GM23248 (cell line): ENCODE data around the gene CRACR2A. TPM values are rescaled to one million over a fixed set of nuclear protein-coding genes. Genes with fewer than 3 reads are reported as not detected.

ENCODE experiments used
- DNase-seq: peaks from one replicate; pipeline ENCODE4 v3.0.0-alpha.2; 2015
- H2AFZ ChIP-seq: fragments of 200-600 bp; sonication (generic); 2 replicates; pipeline ENCODE4 v1.6.1; 2016; ENCODE audit warnings: antibody characterized with exemption
- H3F3A ChIP-seq: fragments of 200-600 bp; sonication (generic); 2 replicates; pipeline ENCODE4 v1.6.1; 2016; ENCODE audit warnings: mild to moderate bottlenecking, antibody characterized with exemption, mixed run types; ENCODE audit not compliant: insufficient read depth
- H3K27ac ChIP-seq: fragments of 200-600 bp; sonication (generic); 2 replicates; pipeline ENCODE4 v1.5.1; 2016; ENCODE audit warnings: mild to moderate bottlenecking
- H3K27me3 ChIP-seq: fragments of 200-600 bp; sonication (generic); replicated peaks from 2 replicates; pipeline ENCODE4 v1.6.1; 2016; ENCODE audit warnings: mild to moderate bottlenecking; ENCODE audit not compliant: insufficient read depth
- H3K36me3 ChIP-seq: fragments of 200-600 bp; sonication (generic); 2 replicates; pipeline ENCODE4 v1.6.1; 2016; ENCODE audit warnings: low read depth, mild to moderate bottlenecking
- H3K4me1 ChIP-seq: fragments of 200-600 bp; sonication (generic); 2 replicates; pipeline ENCODE4 v1.6.1; 2016; ENCODE audit warnings: mild to moderate bottlenecking; ENCODE audit not compliant: insufficient read depth
- H3K4me2 ChIP-seq: fragments of 200-600 bp; sonication (generic); one replicate; pipeline ENCODE4 v1.6.1; 2016; ENCODE audit warnings: mild to moderate bottlenecking; ENCODE audit not compliant: unreplicated experiment
- H3K4me3 ChIP-seq: fragments of 200-600 bp; sonication (generic); 2 replicates; pipeline ENCODE4 v1.5.1; 2016; ENCODE audit warnings: mild to moderate bottlenecking
- H3K79me2 ChIP-seq: fragments of 200-600 bp; sonication (generic); 2 replicates; pipeline ENCODE4 v1.6.1; 2016; ENCODE audit warnings: mild to moderate bottlenecking; ENCODE audit not compliant: insufficient read depth
- H3K9ac ChIP-seq: fragments of 200-600 bp; sonication (generic); 2 replicates; pipeline ENCODE4 v1.6.1; 2016; ENCODE audit warnings: mild to moderate bottlenecking
- H3K9me2 ChIP-seq: fragments of 200-600 bp; sonication (generic); 2 replicates; pipeline ENCODE4 v1.6.1; 2016; ENCODE audit warnings: mixed run types, mild to moderate bottlenecking, moderate library complexity; ENCODE audit not compliant: insufficient read depth
- H3K9me3 ChIP-seq: fragments of 200-600 bp; sonication (generic); one replicate; pipeline ENCODE4 v1.6.1; 2017; ENCODE audit warnings: low read depth
- H4K20me1 ChIP-seq: fragments of 200-600 bp; sonication (generic); 2 replicates; pipeline ENCODE4 v1.6.0; 2016; ENCODE audit not compliant: insufficient read depth
- EZH2 ChIP-seq: fragments of 200-600 bp; sonication (generic); IDR thresholded peaks from 2 replicates; pipeline ENCODE4 v1.6.1; 2018; ENCODE audit warnings: antibody characterized with exemption, mild to moderate bottlenecking; ENCODE audit not compliant: insufficient read depth, poor library complexity, severe bottlenecking
- EZH2phosphoT487 ChIP-seq: fragments of 200-600 bp; sonication (generic); IDR thresholded peaks from 2 replicates; pipeline ENCODE4 v1.6.1; 2018; ENCODE audit warnings: antibody characterized with exemption, moderate library complexity, mild to moderate bottlenecking, low read depth; ENCODE audit not compliant: insufficient read depth
- WGBS, 2 experiments: methylation state at CpG; one replicate each; pipeline ENCODE4 v1.1.6; 2015 to 2017; ENCODE audit warnings: low lambda C conversion rate in 2 of 2, low coverage in 1 of 2; ENCODE audit errors: missing lambda C conversion rate in 2 of 2; 5-methylcytosine and 5-hydroxymethylcytosine counted together
- in situ Hi-C: fragments of 300-500 bp; cut with MboI; formaldehyde crosslinking; loops from 2 replicates; pipeline ENCODE4 v1.15.0; 2020
- polyA plus RNA-seq: library from polyadenylated mRNA; unstranded; fragments of >200 nt; fragmentation: Nextera tagmentation; extraction: Ambion mirVana; gene quantifications from 2 replicates; pipeline ENCODE4 v1.2.1, GENCODE V29; 2016
- total RNA-seq: library from RNA; depleted of rRNA; stranded (reverse); fragments of >200 nt; shearing (Covaris generic); gene quantifications from 2 replicates; pipeline ENCODE4 v1.2.3, GENCODE V29; 2014

The CRACR2A gene
- total and polyA plus RNA-seq, 2 experiments from 2014 or later, result 1.9 to 2.5 TPM

- H3K9me3 ChIP-seq, result no peaks in the 10 kb centered on the region
- H3K36me3 ChIP-seq, result no peaks in the 10 kb centered on the region
- peak overlapping the region; percentile 87 for H2AFZ ChIP-seq
- peak overlapping the region; percentile 61 for H3K27ac ChIP-seq
- in situ Hi-C loops, result no loop called here
- no peak for TF ChIP-seq EZH2phosphoT487
- TF ChIP-seq EZH2, result no peak
- peaks cover 4% of the 10 kb centered on the region; the same call in 1 of the 2 replicates for H3F3A ChIP-seq
- peak overlapping the region; percentile 47 for H3K4me3 ChIP-seq
- H4K20me1 ChIP-seq, result no peaks in the 10 kb centered on the region
- peaks cover 7% of the 10 kb centered on the region; the same call in 1 of the 2 replicates for H3K4me1 ChIP-seq
- H3K4me2 ChIP-seq, result peak overlapping the region; percentile 67
- no peaks in the 10 kb centered on the region for H3K27me3 ChIP-seq
- WGBS, 2 experiments, result 27 to 38% methylated on average over 4 of the region's 4 CpGs
- peak; percentile 45 for DNase-seq
- H3K9me2 ChIP-seq, result no peaks in the 10 kb centered on the region
- H3K79me2 ChIP-seq, result no peaks in the 10 kb centered on the region
- peak overlapping the region; percentile 72 for H3K9ac ChIP-seq
Observed at GRCh38 chr12:3704512-3705353, 48.2 kb downstream of the CRACR2A start.

- Histone ChIP-seq H3F3A (peaks cover 25% of the 10 kb centered on the region), H4K20me1 (no peaks in the 10 kb centered on the region), H3K9me2 (no peaks in the 10 kb centered on the region), H3K4me2 (no peak overlapping the region), H3K27ac (no peak overlapping the region), H3K4me1 (peaks cover 24% of the 10 kb centered on the region), H3K9ac (no peak overlapping the region), H3K79me2 (no peaks in the 10 kb centered on the region), H3K9me3 (no peaks in the 10 kb centered on the region), H3K27me3 (no peaks in the 10 kb centered on the region), H3K36me3 (no peaks in the 10 kb centered on the region), H3K4me3 (no peak overlapping the region), H2AFZ (no peak overlapping the region)
- peak; percentile 46 for DNase-seq
- WGBS, 2 experiments, result 91 to 97% methylated on average over 1 of the region's 1 CpG
- TF ChIP-seq EZH2phosphoT487 (no peak), EZH2 (no peak)
- in situ Hi-C loops, result no loop called here
Observed at GRCh38 chr12:3700861-3701260, 52.0 kb downstream of the CRACR2A start.

- DNase-seq, result peak; percentile 97
- Histone ChIP-seq H3K27ac (peak overlapping the region; percentile 86), H3K9me3 (no peaks in the 10 kb centered on the region), H4K20me1 (no peaks in the 10 kb centered on the region), H3K4me2 (peak overlapping the region; percentile 70), H3K79me2 (no peaks in the 10 kb centered on the region), H3K9me2 (no peaks in the 10 kb centered on the region), H3K36me3 (no peaks in the 10 kb centered on the region), H3K27me3 (no peaks in the 10 kb centered on the region), H3K4me3 (no peak overlapping the region), H3K4me1 (peaks cover 24% of the 10 kb centered on the region), H3F3A (peaks cover 25% of the 10 kb centered on the region), H3K9ac (peak overlapping the region; percentile 64), H2AFZ (peak overlapping the region; percentile 18)
- TF ChIP-seq EZH2, result no peak
- 0 out of 2 replicates have a peak, but pooled peaks have one; percentile 32 for TF ChIP-seq EZH2phosphoT487
- WGBS, 2 experiments, result 24 to 29% methylated on average over 7 of the region's 7 CpGs
- in situ Hi-C loops, result no loop called here
Observed at GRCh38 chr12:3698218-3698974, 54.5 kb downstream of the CRACR2A start.

GRCh38 chr12:3697311-3697870 is 55.5 kb downstream of the CRACR2A start:
- peak overlapping the region; percentile 64 for H3K9ac ChIP-seq
- no peaks in the 10 kb centered on the region for H3K27me3 ChIP-seq
- no peaks in the 10 kb centered on the region for H3K36me3 ChIP-seq
- H3K9me3 ChIP-seq, result no peaks in the 10 kb centered on the region
- no peaks in the 10 kb centered on the region for H3K79me2 ChIP-seq
- no peak overlapping the region for H3K4me3 ChIP-seq
- H3K9me2 ChIP-seq, result no peaks in the 10 kb centered on the region
- no peak for TF ChIP-seq EZH2phosphoT487
- no peak for TF ChIP-seq EZH2
- no peaks in the 10 kb centered on the region for H4K20me1 ChIP-seq
- peak overlapping the region; percentile 86 for H3K27ac ChIP-seq
- H3F3A ChIP-seq, result peaks cover 25% of the 10 kb centered on the region
- peaks cover 24% of the 10 kb centered on the region for H3K4me1 ChIP-seq
- 91 to 96% methylated on average over 5 of the region's 5 CpGs for WGBS, 2 experiments
- DNase-seq, result peak; percentile 21
- H3K4me2 ChIP-seq, result peak overlapping the region; percentile 70
- H2AFZ ChIP-seq, result peak overlapping the region; percentile 8; the same call in 1 of the 2 replicates
- in situ Hi-C loops, result no loop called here
